IPS DF 4.7 (cell line): ENCODE results near the gene TEKTIP1.
"Not testable (repeated sequence)": the region's sequence is repeated elsewhere in the genome, so short reads cannot be mapped to it uniquely, and the experiment has no call there.

ENCODE experiments used
- DNase-seq: peaks from one replicate; pipeline ENCODE4 v3.0.0-alpha.2; 2013; ENCODE audit warnings: low spot score; ENCODE audit errors: extremely low read depth

TEKTIP1 gene

DNA sequence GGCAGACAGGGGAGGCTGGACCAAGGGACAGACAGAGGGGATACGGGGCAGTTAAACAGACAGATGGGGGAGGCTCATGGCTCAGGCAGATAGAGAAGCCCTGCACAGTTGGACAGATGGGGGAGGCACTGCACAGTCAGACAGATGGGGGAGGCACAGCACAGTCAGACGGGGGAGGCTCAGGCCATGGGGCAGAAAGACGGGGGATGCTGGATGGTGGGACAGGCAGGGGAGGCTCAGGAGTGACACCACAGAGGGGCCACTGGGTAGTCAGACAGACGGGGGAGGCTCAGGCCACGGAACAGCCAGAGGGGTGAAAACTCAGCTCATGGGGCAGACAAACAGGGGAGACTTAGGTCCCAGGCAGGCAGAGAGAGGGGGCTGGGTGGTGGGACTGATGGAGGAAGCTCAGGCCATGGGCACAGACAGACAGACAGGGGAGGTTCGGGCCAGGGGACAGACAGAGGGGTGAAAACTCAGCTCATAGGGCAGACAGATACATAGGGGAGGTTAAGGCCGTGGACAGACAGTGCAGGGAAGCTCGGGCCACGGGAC, 17.5 kb downstream of the TEKTIP1 start:
- no peak for DNase-seq

DNA sequence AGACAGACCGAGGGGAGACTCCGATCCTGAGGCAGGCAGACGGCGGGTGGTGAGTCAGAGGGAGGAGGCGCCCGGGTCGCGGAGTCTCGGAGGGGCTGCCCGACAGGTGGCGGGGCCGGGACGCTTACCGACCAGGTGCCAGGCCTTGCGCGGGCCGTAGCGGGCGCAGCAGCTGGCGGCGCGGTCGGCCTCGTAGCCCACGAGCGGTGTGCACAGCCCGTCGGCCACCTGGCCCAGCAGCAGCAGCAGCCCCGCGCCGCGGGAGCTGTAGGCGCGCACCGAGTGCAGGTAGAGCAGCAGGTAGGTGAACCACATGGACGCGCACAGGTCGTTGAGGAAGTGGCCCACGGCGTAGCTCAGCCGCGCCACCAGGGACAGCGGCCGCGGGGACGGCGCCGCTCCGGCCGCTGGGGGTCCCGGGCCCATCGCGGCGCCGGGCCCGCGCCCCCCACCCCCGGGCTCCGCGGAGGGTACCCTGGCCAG, 18.0 kb downstream of the TEKTIP1 start:
- DNase-seq: no peak

DNA sequence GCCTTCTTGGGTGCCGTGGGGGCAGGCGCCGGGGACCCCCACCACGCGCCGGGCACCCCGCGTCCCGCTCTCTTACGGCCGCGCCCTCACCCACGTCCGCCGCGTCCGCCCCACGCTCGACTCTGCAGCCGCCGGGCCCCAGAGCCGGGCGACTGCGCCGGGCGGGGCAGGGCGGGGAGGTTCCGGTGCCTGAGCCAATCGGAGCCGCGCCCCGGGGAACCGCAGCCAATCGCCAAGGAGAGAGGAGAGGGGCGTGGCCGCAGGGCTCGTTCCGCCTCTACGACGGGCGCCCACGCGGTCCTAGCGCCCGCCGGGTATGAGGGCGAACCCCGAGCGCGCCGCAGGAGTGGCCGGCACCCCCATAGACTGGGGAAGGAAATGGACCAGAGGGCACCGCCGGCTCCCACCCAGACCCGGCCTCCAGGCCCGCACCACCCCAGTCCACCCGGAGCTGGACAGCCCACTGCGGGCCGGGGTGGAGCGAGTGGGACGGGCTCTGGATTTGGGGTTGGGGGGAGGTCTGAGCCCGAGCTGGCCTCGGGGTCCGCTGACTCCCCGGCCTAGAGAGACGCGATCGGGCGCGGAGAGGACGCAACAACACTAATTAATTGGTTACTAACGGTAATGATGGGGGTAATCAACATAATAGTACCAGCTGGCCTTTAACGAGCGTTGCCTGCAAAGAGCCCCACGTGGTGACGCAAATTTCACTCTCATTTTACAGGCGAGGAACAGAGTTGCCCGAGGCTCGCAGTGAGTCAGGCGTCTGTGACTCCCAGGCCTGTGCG, 18.7 kb downstream of the TEKTIP1 start, which contains the start of gene MFSD12:
TSS of gene MFSD12 (minus strand) at position 126 of the 788 bp plus-strand sequence. CDS start 183 bp downstream, outside the sequence.
- DNase-seq: no peak

- no peak for DNase-seq
Observed at GRCh38 chr19:3563709-3564524, 24.9 kb downstream of the TEKTIP1 start.

DNA sequence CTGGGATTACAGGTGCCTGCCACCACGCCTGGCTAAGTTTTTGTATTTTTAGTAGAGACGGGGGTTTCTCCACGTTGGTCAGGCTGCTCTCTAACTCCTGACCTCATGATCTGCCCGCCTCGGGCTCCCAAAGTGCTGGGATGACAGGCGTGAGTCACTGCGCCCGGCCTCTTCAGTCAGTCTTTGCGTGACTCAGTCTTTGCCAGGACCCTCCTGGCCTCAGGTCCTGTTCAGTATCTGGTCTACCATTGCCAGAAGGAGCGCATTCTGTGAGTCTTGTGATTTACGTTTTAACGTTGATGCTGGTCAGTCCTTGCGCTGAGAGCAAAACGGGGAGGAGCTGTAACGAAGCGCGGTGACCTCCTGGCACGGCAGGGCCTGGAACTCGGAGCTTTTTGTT, 26.2 kb downstream of the TEKTIP1 start:
- no peak for DNase-seq

DNA sequence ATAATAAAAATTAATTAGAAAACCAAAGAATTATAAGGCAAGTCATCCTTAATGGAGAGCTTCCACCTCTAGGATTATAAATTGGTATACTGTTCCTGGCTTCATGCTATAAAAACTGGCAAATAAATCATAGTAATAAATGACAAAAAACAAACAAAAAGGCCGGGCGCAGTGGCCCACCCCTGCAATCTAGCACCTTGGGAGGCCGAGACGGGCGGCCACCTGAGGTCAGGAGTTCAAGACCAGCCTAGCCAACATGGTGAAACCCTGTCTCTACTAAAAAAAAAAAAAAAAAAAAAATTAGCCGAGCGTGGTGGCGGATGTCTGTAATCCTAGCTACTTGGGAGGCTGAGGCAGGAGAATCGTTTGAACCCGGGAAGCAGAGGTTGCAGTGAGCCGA, 31.1 kb downstream of the TEKTIP1 start:
- not testable (repeated sequence) for DNase-seq

DNA sequence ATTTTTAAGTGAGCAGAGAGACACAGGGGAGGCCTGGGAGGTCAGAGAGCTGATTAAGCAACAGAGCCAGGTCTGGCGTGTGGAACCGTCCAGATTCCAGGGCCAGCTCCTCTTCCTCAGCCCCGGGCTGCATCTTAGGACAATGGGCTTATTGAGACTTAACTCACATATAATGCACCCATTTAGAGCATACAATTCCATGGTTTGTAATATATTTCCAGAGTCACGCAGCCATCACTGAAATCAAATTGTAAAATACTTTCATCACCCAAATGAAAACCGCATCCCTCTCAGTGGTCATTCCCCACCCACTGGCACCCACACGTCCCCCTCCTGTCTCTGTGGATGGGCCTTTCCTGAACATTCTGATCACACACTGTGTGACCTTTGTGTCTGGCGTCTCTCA, 31.6 kb downstream of the TEKTIP1 start:
- DNase-seq: no peak

DNA sequence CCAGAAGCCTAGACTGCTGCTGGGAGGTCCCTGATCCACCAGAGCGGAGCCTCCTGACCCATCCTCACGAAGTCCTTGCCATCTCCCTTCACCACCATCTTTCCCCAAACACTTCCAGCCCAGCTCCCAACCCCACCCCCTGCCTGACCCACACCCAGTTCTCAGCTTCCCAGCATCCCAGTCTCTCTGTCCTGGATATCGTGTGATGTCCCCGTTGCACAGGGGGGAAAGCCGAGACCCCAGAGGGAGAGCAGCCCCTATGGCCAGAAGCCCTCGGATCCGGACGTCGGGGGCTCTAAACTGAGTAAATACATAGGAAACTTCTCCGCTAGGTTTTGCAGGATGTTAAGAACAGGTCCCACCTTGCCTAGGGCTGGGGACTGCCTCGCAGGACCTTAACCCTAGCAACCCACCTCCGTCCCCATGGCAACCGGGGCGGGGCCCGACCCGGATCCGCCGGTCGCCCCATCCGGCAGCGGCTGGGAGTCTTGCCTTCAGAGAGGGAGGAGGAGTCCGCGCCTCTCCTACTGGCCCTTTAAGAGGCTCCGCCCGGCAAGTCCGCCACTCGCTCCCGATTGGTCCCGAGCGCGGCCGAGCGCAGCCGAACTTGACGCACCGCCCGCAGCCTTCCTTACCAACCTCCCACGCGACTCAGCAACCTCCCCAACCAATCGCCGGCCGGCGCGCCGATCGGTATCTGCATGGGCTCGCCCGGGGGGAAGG, 33.3 kb downstream of the TEKTIP1 start:
- peak; percentile 96 for DNase-seq

- no peak for DNase-seq
Observed at GRCh38 chr19:3572855-3573161, 33.8 kb downstream of the TEKTIP1 start, which contains the start of gene HMG20B. TSS of gene HMG20B (plus strand) at chr19:3572944. CDS start at chr19:3573310, 366 bp downstream.

DNA sequence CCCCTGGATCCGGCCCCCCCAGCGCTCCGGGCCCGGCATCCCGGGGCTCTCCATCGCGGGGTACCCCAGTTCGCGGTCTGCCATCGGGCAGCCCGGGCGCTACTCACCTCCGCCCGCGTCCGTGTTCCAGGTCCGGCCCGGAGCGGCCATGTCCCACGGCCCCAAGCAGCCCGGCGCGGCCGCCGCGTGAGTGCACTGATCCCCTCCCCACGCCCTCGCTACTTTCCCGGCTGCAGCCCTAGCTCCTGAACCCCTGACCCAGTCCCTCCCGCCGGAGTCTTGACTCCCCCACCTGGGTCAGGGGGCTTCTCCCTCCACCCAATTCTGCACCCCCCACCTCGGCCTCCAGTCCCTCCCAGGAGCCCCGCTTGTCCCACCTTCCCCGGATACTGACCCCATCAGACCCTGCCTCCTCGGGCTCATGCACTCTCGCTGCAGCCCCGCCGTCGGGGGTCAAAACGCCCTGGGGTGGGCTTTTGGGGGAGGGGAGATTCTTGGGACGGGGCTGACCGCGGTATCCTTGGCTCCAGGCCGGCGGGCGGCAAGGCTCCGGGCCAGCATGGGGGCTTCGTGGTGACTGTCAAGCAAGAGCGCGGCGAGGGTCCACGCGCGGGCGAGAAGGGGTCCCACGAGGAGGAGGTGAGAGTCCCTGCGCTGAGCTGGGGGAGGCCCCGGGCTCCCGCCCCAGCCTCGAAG, 34.3 kb downstream of the TEKTIP1 start:
- no peak for DNase-seq

GRCh38 chr19:3573858-3574637, 35.1 kb downstream of the TEKTIP1 start:
- no peak for DNase-seq

- DNase-seq: no peak
Observed at GRCh38 chr19:3575260-3575741, 36.3 kb downstream of the TEKTIP1 start.

GRCh38 chr19:3575949-3576673, 37.1 kb downstream of the TEKTIP1 start:
- no peak for DNase-seq

GRCh38 chr19:3576696-3577443, 37.9 kb downstream of the TEKTIP1 start:
- no peak for DNase-seq

GRCh38 chr19:3577723-3578344, 38.9 kb downstream of the TEKTIP1 start:
- DNase-seq: no peak

- DNase-seq: no peak
Observed at GRCh38 chr19:3578390-3578789, 39.4 kb downstream of the TEKTIP1 start.

- no peak for DNase-seq
Observed at GRCh38 chr19:3580156-3580934, 41.4 kb downstream of the TEKTIP1 start.
